ENCODE data around the gene COG1. TPM values are rescaled to one million over a fixed set of nuclear protein-coding genes. Genes with fewer than 3 reads are reported as not detected.

Gene COG1
- total and polyA plus RNA-seq, 2 of the 8 experiments (the other 6 are each of a cell fraction or from before 2014, with no cell fraction given), result 11.0 to 19.5 TPM

GRCh38 chr17:73203135-73203787, 10.4 kb downstream of the COG1 start:
- Histone ChIP-seq H3K9me3 (ENCODE audit: insufficient read depth in 2 of 2, low read depth in 1 of 2, low read length in 1 of 2) (no peaks in the 10 kb centered on the region), H3K4me3 (ENCODE audit: extremely low read depth in 1 of 4, insufficient read depth in 2 of 4, low read depth in 3 of 4, low read length in 4 of 4) (no peak overlapping the region), H3K23me2 (ENCODE audit: low read depth, low read length) (no peaks in the 10 kb centered on the region), H2BK5ac (ENCODE audit: low read depth, low read length) (no peak overlapping the region), H2BK12ac (ENCODE audit: low read depth, low read length) (no peak overlapping the region), H2BK120ac (replicated peaks; ENCODE audit: low read depth, low read length) (no peak overlapping the region), H3K4ac (replicated peaks; ENCODE audit: insufficient read length, low read depth, low read length) (no peak overlapping the region), H3K79me2 (ENCODE audit: control insufficient read depth in 1 of 2, insufficient read depth in 2 of 2, low read length in 2 of 2) (no peaks in the 10 kb centered on the region), H2AK5ac (ENCODE audit: low read depth, low read length) (no peak overlapping the region), H3K23ac (ENCODE audit: insufficient read length) (no peak overlapping the region), H2BK20ac (ENCODE audit: low read length) (no peak overlapping the region), H2AFZ (ENCODE audit: low read length) (no peak overlapping the region), H4K5ac (ENCODE audit: insufficient read length, low read depth, low read length) (no peak overlapping the region), H3K9ac (replicated peaks in 1 of 4; ENCODE audit: extremely low read depth in 1 of 4, low read depth in 3 of 4, low read length in 3 of 4) (no peak overlapping the region), H3K36me3 (ENCODE audit: control insufficient read depth in 2 of 4, insufficient read depth in 4 of 4, low read length in 3 of 4) (peaks cover 31 to 88% (median 67%) of the 10 kb centered on the region in 4 experiments), H2BK15ac (ENCODE audit: low read length) (no peak overlapping the region), H3K79me1 (ENCODE audit: low read depth, low read length) (peaks cover 2% of the 10 kb centered on the region; the same call in 1 of the 2 replicates), H4K91ac (replicated peaks; ENCODE audit: insufficient read length, low read length) (no peak overlapping the region), H4K8ac (ENCODE audit: extremely low read depth, insufficient read depth, low read length) (no peak overlapping the region), H3K27ac (ENCODE audit: low read depth, low read length) (no peak overlapping the region), H3K18ac (ENCODE audit: extremely low read depth, low read length) (no peak overlapping the region), H3K14ac (ENCODE audit: insufficient read length) (no peak overlapping the region), H3K56ac (replicated peaks; ENCODE audit: insufficient read length, low read depth, low read length) (no peak overlapping the region), H4K20me1 (replicated peaks in 1 of 2; ENCODE audit: control insufficient read depth in 1 of 2, insufficient read depth in 2 of 2, low read length in 2 of 2) (peaks cover 0 to 9% of the 10 kb centered on the region in 2 experiments), H3K4me1 (replicated peaks in 1 of 4; ENCODE audit: control insufficient read depth in 3 of 4, insufficient read depth in 4 of 4, low read length in 3 of 4) (no peaks in the 10 kb centered on the region), H3K27me3 (replicated peaks in 1 of 4; ENCODE audit: control insufficient read depth in 3 of 4, extremely low read depth in 1 of 4, insufficient read depth in 3 of 4, low read length in 3 of 4) (no peaks in the 10 kb centered on the region), H3K4me2 (ENCODE audit: insufficient read depth in 1 of 2, low read depth in 2 of 2, low read length in 2 of 2) (no peak overlapping the region)
- FAIRE-seq, result no peak
- DNase-seq (ENCODE audit: low read depth in 1 of 2, low spot score in 2 of 2), result no peak
- ChIA-PET POLR2A (ENCODE audit: partially characterized antibody) (interaction anchor here (1.0 to 2.1 kb wide), 3 partner anchors 9 to 29 kb away, joined by 4 to 8 read pairs (median 4); a partner anchor contains a TSS), CTCF (ENCODE audit: partially characterized antibody) (interaction anchor here (0.6 to 2.3 kb wide), 5 partner anchors 7 to 46 kb away, joined by 3 to 9 read pairs (median 3); no protein-coding TSS in a partner anchor)
- WGBS, 2 experiments (ENCODE audit: extremely low coverage in 1 of 2, insufficient coverage in 1 of 2, insufficient read length in 1 of 2, insufficient replicate concordance in 2 of 2, low coverage in 1 of 2, low lambda C conversion rate in 2 of 2, missing lambda C conversion rate in 1 of 2), result 94% methylated on average over 8 of the region's 8 CpGs; no CpG with 5 or more reads in 1 of the 2 experiments
- TF ChIP-seq NANOG (IDR thresholded peaks at IDR 0.05; ENCODE audit: insufficient read depth, low read depth, low read length, poor library complexity, severe bottlenecking), result no peak
- no peak for TF ChIP-seq CREB1 (IDR thresholded peaks at IDR 0.05)
- no peak for TF ChIP-seq KDM4A (IDR thresholded peaks at IDR 0.05; ENCODE audit: low read depth, low read length, severe bottlenecking)
- TF ChIP-seq POLR2A (IDR thresholded peaks at IDR 0.05; ENCODE audit: control extremely low read depth in 1 of 2, low read depth in 2 of 2, low read length in 2 of 2), result no peak
- no peak for TF ChIP-seq CHD1 (IDR thresholded peaks at IDR 0.05; ENCODE audit: low read depth, low read length)
- TF ChIP-seq TEAD4 (IDR thresholded peaks at IDR 0.05; ENCODE audit: low read depth, low read length), result no peak
- TF ChIP-seq USF2 (IDR thresholded peaks at IDR 0.05; ENCODE audit: low read length), result no peak
- no peak for TF ChIP-seq BACH1 (IDR thresholded peaks at IDR 0.05; ENCODE audit: low read length)
- no peak for TF ChIP-seq HDAC2 (IDR thresholded peaks at IDR 0.05; ENCODE audit: borderline replicate concordance in 1 of 2, low read depth in 2 of 2, low read length in 2 of 2)
- no peak for TF ChIP-seq HDAC6 (IDR thresholded peaks at IDR 0.05; ENCODE audit: low read depth, low read length)
- TF ChIP-seq SRF (IDR thresholded peaks at IDR 0.05; ENCODE audit: low read depth, low read length), result no peak
- TF ChIP-seq RXRA (IDR thresholded peaks at IDR 0.05; ENCODE audit: insufficient read depth, low read depth, low read length), result no peak
- TF ChIP-seq MAFK (IDR thresholded peaks at IDR 0.05; ENCODE audit: low read depth, low read length), result no peak
